GM23338 (cell line): Measurements from ENCODE around the gene IGF2. TPM values are rescaled to one million over a fixed set of nuclear protein-coding genes. Genes with fewer than 3 reads are reported as not detected.

ENCODE experiments used
- ATAC-seq: fragments of 200-7000 bp; cut with Tn5 transposase; 3 replicates; pipeline ENCODE4 v1.9.1; 2020
- DNase-seq: peaks from one replicate; pipeline ENCODE4 v3.0.0-alpha.2; 2015; ENCODE audit warnings: low spot score
- H2AFZ ChIP-seq: fragments of 200-600 bp; sonication (generic); 2 replicates; pipeline ENCODE4 v1.8.0; 2016; ENCODE audit warnings: antibody characterized with exemption, mild to moderate bottlenecking, moderate library complexity
- H3F3A ChIP-seq: fragments of 200-600 bp; sonication (generic); replicated peaks from 2 replicates; pipeline ENCODE4 v1.8.0; 2017; ENCODE audit warnings: antibody characterized with exemption, mixed run types, low read depth
- H3K27ac ChIP-seq: fragments of 200-600 bp; sonication (generic); 2 replicates; pipeline ENCODE4 v1.6.1; 2016; ENCODE audit warnings: low read depth
- H3K27me3 ChIP-seq: fragments of 200-600 bp; sonication (generic); 2 replicates; pipeline ENCODE4 v1.8.0; 2016; ENCODE audit warnings: mild to moderate bottlenecking, mixed run types, moderate library complexity; ENCODE audit not compliant: insufficient read depth
- H3K36me3 ChIP-seq: fragments of 200-600 bp; sonication (generic); 2 replicates; pipeline ENCODE4 v1.8.0; 2016; ENCODE audit warnings: mild to moderate bottlenecking; ENCODE audit not compliant: insufficient read depth
- H3K4me1 ChIP-seq: fragments of 200-600 bp; sonication (generic); 2 replicates; pipeline ENCODE4 v1.8.0; 2016; ENCODE audit warnings: mild to moderate bottlenecking, moderate library complexity; ENCODE audit not compliant: insufficient read depth
- H3K4me2 ChIP-seq: fragments of 200-600 bp; sonication (generic); 2 replicates; pipeline ENCODE4 v1.7.1; 2017; ENCODE audit warnings: mixed run types
- H3K4me3 ChIP-seq: fragments of 200-600 bp; sonication (generic); 2 replicates; pipeline ENCODE4 v1.6.1; 2016; ENCODE audit warnings: mixed run types
- H3K79me2 ChIP-seq: fragments of 200-600 bp; sonication (generic); replicated peaks from 2 replicates; pipeline ENCODE4 v1.8.0; 2017; ENCODE audit warnings: mild to moderate bottlenecking; ENCODE audit not compliant: insufficient read depth
- H3K9me2 ChIP-seq: fragments of 200-600 bp; sonication (generic); 2 replicates; pipeline ENCODE4 v1.8.0; 2017; ENCODE audit not compliant: insufficient read depth
- H4K20me1 ChIP-seq: fragments of 200-600 bp; sonication (generic); replicated peaks from 2 replicates; pipeline ENCODE4 v1.8.0; 2017; ENCODE audit warnings: mild to moderate bottlenecking; ENCODE audit not compliant: insufficient read depth
- H3K27ac Mint-ChIP-seq: 2 replicates; pipeline ENCODE4 v1.8.0; 2020; ENCODE audit warnings: inconsistent platforms, mild to moderate bottlenecking, moderate library complexity, mixed read lengths
- H3K27me3 Mint-ChIP-seq: 3 replicates; pipeline ENCODE4 v1.8.0; 2022; ENCODE audit warnings: low read depth, mild to moderate bottlenecking, moderate library complexity, mixed read lengths, inconsistent platforms; ENCODE audit not compliant: insufficient read depth, poor library complexity
- H3K36me3 Mint-ChIP-seq: 3 replicates; pipeline ENCODE4 v1.8.0; 2021; ENCODE audit warnings: low read depth, mild to moderate bottlenecking, inconsistent platforms, moderate library complexity, mixed read lengths
- H3K4me1 Mint-ChIP-seq: 3 replicates; pipeline ENCODE4 v1.8.0; 2020; ENCODE audit warnings: mild to moderate bottlenecking, inconsistent platforms, mixed read lengths
- H3K4me3 Mint-ChIP-seq: 3 replicates; pipeline ENCODE4 v1.8.0; 2021; ENCODE audit warnings: moderate library complexity, mild to moderate bottlenecking, inconsistent platforms, mixed read lengths
- H3K9me3 Mint-ChIP-seq: 3 replicates; pipeline ENCODE4 v1.8.0; 2020; ENCODE audit warnings: moderate library complexity, mild to moderate bottlenecking, inconsistent platforms, mixed read lengths
- JUNB ChIP-seq: IDR thresholded peaks from one replicate; pipeline ENCODE4 v1.6.1; 2016; ENCODE audit warnings: antibody characterized with exemption; ENCODE audit not compliant: unreplicated experiment
- NANOG ChIP-seq: IDR thresholded peaks from 2 replicates; pipeline ENCODE4 v1.6.1; 2016; ENCODE audit warnings: antibody characterized with exemption, borderline replicate concordance
- polyA plus RNA-seq: library from polyadenylated mRNA; unstranded; fragments of >200 nt; fragmentation: Nextera tagmentation; extraction: Ambion mirVana; gene quantifications from 2 replicates; pipeline ENCODE4 v1.2.1, GENCODE V29; 2016
- total RNA-seq: library from RNA; depleted of rRNA; stranded (reverse); fragments of >200 nt; shearing (Covaris generic); gene quantifications from 2 replicates; pipeline ENCODE4 v1.2.3, GENCODE V29; 2014
- TF ChIP-seq, protein P1 (sequence below): fragments of 250-450 bp; sonication (Bioruptor Pico); IDR thresholded peaks from 2 replicates; pipeline ENCODE4 v1.5.0; 2020; ENCODE audit warnings: mild to moderate bottlenecking, moderate library complexity
- TF ChIP-seq, protein P2 (sequence below), 2 experiments: fragments of 200-600 bp in 1 of 2; sonication (generic) in 1 of 2; conservative IDR thresholded peaks; 2 replicates each; pipeline versions ENCODE4 v1.5.1 to v1.6.1; 2016 to 2017; ENCODE audit warnings: antibody characterized with exemption in 2 of 2, low read depth in 2 of 2, mild to moderate bottlenecking in 2 of 2, moderate library complexity in 1 of 2
- TF ChIP-seq, protein P3 (sequence below): IDR thresholded peaks from 2 replicates; pipeline ENCODE4 v1.6.1; 2016; ENCODE audit warnings: antibody characterized with exemption

Gene IGF2
- total and polyA plus RNA-seq, 2 experiments from 2014 or later = 1.4 to 4.0 TPM

DNA sequence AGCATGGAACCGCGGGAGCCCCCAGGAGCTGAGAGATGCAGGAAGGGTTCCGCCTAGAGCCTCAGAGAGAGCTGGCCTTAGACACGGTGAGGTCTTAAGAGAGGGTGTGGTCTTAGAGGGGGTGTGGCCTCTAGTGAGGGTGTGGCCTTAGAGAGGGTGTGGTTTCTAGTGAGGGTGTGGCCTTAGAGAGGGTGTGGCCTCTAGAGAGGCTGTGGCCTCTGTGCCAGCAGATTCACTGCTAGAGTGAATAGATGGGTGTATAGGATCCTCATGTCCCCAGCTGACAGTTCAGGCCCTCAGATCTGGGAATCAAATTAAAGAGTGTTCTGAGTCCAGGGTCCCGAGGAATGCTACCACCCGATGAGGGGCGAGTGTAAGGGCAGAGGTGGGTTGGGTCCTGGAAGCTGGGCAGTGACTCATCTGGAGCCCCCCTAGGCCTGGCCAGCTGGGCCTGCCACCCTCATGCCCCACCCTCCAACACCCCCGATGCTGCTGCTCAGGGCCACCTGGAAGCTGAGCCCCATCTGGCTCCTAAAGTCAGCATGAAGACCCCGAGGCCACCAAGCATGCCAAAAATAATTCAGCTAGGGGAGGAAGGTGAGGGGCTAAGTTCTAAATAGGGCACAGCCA is 49.5 kb downstream of the IGF2 start (continued):
- TF ChIP-seq, protein P1, sequence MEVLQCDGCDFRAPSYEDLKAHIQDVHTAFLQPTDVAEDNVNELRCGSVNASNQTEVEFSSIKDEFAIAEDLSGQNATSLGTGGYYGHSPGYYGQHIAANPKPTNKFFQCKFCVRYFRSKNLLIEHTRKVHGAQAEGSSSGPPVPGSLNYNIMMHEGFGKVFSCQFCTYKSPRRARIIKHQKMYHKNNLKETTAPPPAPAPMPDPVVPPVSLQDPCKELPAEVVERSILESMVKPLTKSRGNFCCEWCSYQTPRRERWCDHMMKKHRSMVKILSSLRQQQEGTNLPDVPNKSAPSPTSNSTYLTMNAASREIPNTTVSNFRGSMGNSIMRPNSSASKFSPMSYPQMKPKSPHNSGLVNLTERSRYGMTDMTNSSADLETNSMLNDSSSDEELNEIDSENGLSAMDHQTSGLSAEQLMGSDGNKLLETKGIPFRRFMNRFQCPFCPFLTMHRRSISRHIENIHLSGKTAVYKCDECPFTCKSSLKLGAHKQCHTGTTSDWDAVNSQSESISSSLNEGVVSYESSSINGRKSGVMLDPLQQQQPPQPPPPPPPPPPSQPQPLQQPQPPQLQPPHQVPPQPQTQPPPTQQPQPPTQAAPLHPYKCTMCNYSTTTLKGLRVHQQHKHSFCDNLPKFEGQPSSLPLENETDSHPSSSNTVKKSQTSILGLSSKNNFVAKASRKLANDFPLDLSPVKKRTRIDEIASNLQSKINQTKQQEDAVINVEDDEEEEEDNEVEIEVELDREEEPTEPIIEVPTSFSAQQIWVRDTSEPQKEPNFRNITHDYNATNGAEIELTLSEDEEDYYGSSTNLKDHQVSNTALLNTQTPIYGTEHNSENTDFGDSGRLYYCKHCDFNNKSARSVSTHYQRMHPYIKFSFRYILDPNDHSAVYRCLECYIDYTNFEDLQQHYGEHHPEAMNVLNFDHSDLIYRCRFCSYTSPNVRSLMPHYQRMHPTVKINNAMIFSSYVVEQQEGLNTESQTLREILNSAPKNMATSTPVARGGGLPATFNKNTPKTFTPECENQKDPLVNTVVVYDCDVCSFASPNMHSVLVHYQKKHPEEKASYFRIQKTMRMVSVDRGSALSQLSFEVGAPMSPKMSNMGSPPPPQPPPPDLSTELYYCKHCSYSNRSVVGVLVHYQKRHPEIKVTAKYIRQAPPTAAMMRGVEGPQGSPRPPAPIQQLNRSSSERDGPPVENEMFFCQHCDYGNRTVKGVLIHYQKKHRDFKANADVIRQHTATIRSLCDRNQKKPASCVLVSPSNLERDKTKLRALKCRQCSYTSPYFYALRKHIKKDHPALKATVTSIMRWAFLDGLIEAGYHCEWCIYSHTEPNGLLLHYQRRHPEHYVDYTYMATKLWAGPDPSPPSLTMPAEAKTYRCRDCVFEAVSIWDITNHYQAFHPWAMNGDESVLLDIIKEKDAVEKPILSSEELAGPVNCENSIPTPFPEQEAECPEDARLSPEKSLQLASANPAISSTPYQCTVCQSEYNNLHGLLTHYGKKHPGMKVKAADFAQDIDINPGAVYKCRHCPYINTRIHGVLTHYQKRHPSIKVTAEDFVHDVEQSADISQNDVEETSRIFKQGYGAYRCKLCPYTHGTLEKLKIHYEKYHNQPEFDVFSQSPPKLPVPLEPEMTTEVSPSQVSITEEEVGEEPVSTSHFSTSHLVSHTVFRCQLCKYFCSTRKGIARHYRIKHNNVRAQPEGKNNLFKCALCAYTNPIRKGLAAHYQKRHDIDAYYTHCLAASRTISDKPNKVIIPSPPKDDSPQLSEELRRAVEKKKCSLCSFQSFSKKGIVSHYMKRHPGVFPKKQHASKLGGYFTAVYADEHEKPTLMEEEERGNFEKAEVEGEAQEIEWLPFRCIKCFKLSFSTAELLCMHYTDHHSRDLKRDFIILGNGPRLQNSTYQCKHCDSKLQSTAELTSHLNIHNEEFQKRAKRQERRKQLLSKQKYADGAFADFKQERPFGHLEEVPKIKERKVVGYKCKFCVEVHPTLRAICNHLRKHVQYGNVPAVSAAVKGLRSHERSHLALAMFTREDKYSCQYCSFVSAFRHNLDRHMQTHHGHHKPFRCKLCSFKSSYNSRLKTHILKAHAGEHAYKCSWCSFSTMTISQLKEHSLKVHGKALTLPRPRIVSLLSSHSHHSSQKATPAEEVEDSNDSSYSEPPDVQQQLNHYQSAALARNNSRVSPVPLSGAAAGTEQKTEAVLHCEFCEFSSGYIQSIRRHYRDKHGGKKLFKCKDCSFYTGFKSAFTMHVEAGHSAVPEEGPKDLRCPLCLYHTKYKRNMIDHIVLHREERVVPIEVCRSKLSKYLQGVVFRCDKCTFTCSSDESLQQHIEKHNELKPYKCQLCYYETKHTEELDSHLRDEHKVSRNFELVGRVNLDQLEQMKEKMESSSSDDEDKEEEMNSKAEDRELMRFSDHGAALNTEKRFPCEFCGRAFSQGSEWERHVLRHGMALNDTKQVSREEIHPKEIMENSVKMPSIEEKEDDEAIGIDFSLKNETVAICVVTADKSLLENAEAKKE (CRISPR knock-in tag) = no peak
- TF ChIP-seq, protein P2, sequence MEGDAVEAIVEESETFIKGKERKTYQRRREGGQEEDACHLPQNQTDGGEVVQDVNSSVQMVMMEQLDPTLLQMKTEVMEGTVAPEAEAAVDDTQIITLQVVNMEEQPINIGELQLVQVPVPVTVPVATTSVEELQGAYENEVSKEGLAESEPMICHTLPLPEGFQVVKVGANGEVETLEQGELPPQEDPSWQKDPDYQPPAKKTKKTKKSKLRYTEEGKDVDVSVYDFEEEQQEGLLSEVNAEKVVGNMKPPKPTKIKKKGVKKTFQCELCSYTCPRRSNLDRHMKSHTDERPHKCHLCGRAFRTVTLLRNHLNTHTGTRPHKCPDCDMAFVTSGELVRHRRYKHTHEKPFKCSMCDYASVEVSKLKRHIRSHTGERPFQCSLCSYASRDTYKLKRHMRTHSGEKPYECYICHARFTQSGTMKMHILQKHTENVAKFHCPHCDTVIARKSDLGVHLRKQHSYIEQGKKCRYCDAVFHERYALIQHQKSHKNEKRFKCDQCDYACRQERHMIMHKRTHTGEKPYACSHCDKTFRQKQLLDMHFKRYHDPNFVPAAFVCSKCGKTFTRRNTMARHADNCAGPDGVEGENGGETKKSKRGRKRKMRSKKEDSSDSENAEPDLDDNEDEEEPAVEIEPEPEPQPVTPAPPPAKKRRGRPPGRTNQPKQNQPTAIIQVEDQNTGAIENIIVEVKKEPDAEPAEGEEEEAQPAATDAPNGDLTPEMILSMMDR (conservative IDR thresholded peaks at IDR 0.05; ENCODE audit: low read depth in 2 of 2) = no peak
- TF ChIP-seq JUNB = no peak
- TF ChIP-seq NANOG = no peak

DNA sequence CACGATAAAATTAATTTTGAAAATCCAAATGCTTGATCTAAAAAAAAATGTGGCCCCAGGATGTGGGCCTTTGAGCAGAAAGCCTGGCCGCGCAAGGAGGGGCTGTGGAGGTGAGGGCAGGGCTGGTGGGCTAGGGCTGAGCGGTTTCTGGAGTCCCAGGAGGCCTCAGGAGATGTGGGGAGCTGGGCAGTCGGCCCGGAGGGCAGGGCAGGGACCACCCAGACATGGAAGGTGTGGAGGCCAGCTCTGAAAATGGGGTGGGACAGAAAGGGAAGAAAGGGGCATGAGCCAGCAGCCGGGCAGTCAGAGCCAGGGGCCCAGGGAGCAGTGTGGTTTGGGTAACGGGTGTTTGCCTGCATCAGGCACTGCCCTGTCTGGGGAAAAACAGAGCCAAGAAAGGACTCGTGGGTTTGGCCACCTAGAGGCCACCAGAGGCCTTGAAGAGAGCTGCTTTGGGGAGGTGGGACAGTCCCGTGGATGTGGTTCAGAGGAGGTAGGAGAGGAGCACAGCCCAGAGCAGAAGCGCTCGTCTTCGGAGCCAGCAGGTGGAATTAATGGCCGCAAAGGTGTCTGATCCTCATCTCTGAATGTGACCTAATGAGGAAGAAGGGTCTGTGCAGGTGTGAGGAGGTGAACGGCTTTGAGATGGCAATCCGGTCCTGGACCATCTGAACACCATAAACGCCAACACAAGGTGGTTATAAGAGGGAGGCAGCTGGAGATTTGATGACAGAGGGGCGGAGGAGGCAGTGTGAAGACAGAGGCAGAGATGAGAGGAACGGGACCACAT is 50.2 kb downstream of the IGF2 start:
- Histone ChIP-seq H3K27me3 (no peaks in the 10 kb centered on the region), H4K20me1 (no peaks in the 10 kb centered on the region), H3K79me2 (no peaks in the 10 kb centered on the region), H3K36me3 (no peaks in the 10 kb centered on the region), H3F3A (no peaks in the 10 kb centered on the region), H3K4me3 (no peak overlapping the region), H2AFZ (no peak overlapping the region), H3K4me2 (no peak overlapping the region), H3K27ac (no peak overlapping the region), H3K4me1 (no peaks in the 10 kb centered on the region), H3K9me2 (no peaks in the 10 kb centered on the region)
- H3K27me3 Mint-ChIP-seq = peaks cover 8% of the 10 kb centered on the region
- H3K4me1 Mint-ChIP-seq = peaks cover 2% of the 10 kb centered on the region; the same call in 2 of the 3 replicates
- TF ChIP-seq, protein P3, sequence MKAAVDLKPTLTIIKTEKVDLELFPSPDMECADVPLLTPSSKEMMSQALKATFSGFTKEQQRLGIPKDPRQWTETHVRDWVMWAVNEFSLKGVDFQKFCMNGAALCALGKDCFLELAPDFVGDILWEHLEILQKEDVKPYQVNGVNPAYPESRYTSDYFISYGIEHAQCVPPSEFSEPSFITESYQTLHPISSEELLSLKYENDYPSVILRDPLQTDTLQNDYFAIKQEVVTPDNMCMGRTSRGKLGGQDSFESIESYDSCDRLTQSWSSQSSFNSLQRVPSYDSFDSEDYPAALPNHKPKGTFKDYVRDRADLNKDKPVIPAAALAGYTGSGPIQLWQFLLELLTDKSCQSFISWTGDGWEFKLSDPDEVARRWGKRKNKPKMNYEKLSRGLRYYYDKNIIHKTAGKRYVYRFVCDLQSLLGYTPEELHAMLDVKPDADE = no peak
- TF ChIP-seq, protein P2 (conservative IDR thresholded peaks at IDR 0.05; ENCODE audit: low read depth in 2 of 2) = peak in 1 of 2 experiments; percentile 24; a peak in 3 of 4 replicates
- ATAC-seq (peak; percentile 62), DNase-seq (peak; percentile 43)
- H3K4me3 Mint-ChIP-seq = no peak overlapping the region
- H3K36me3 Mint-ChIP-seq = peaks cover 10% of the 10 kb centered on the region
- H3K27ac Mint-ChIP-seq = no peak overlapping the region
- peaks cover 11% of the 10 kb centered on the region for H3K9me3 Mint-ChIP-seq
